ENCODE data around the gene CWF19L1. TPM values are rescaled to one million over a fixed set of nuclear protein-coding genes. Genes with fewer than 3 reads are reported as not detected.

Gene CWF19L1
- total and polyA plus RNA-seq, 2 donors (not counting 3 experiments of a cell fraction or from before 2014, with no cell fraction given): 11.5 to 29.9 TPM

DNA sequence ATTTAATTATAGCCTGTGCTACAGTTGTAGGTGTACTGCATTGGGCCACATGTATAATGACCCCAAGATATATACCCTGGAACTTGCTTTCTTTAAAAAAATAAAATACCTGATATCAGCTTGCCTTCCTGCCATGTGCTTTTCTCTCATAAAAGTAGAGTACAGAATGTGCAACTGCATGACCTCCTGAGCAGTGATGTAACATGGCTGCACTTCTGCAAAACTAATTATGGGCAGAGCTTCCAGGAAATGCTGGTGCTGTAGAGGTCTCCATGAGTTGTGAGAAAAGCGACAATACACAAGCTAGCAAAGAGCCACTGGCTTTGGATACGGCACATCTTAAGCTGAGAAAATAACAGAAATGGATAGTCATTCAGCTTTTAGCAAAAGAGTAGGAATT is 75.1 kb downstream of the CWF19L1 start:
- H3K36me3 ChIP-seq (ENCODE audit: control insufficient read depth in 2 of 2, extremely low read depth in 1 of 2, insufficient read depth in 2 of 2, low read length in 2 of 2): peaks cover 12 to 22% of the 10 kb centered on the region in 2 experiments
- FAIRE-seq (no peak), DNase-seq (ENCODE audit: low read depth, low spot score) (no peak)
- H3K79me2 ChIP-seq (ENCODE audit: control insufficient read depth, insufficient read depth, low read length): peaks cover 8% of the 10 kb centered on the region
- H3K9me1 ChIP-seq (replicated peaks; ENCODE audit: control insufficient read depth, extremely low read depth, insufficient read depth, low read length): no peaks in the 10 kb centered on the region
- H3K9me3 ChIP-seq (replicated peaks; ENCODE audit: control insufficient read depth, insufficient read depth, low read length): no peaks in the 10 kb centered on the region
- H3K4me1 ChIP-seq (ENCODE audit: control insufficient read depth, extremely low read depth, insufficient read depth, low read length): peaks cover 1% of the 10 kb centered on the region
- intact Hi-C loops (cut with micrococcal nuclease): no loop called here
- no peak overlapping the region for H2AFZ ChIP-seq (ENCODE audit: low read depth, low read length)
- no peaks in the 10 kb centered on the region for H3K27me3 ChIP-seq (ENCODE audit: control insufficient read depth in 2 of 2, insufficient read depth in 2 of 2, low read length in 2 of 2)
- dilution Hi-C loops (cut with MboI; ENCODE audit: extremely low pct_ligation_motif_present, low sequenced_read_pairs): no loop called here
- no peak overlapping the region for H3K4me3 ChIP-seq (replicated peaks in 1 of 3; ENCODE audit: insufficient read depth in 1 of 3, low read depth in 1 of 3, low read length in 3 of 3)
- H4K20me1 ChIP-seq (replicated peaks; ENCODE audit: control insufficient read depth, extremely low read depth, insufficient read depth, low read length): no peaks in the 10 kb centered on the region
- ChIA-PET CTCF (interaction anchor here (0.8 to 0.9 kb wide), 2 partner anchors 17 to 64 kb away, joined by 3 read pairs; no protein-coding TSS in a partner anchor), POLR2A (no interaction called here)
- no peak overlapping the region for H3K27ac ChIP-seq (ENCODE audit: insufficient read depth, low read depth, low read length)
- no peak for TF ChIP-seq POLR2A (IDR thresholded peaks at IDR 0.05; ENCODE audit: low read depth, low read length)
- no peak for TF ChIP-seq FOS (IDR thresholded peaks at IDR 0.05; ENCODE audit: borderline replicate concordance, insufficient read depth, low read length)
- TF ChIP-seq MYC (IDR thresholded peaks at IDR 0.05; ENCODE audit: low read depth, low read length): no peak
- no peak for TF ChIP-seq MAX (IDR thresholded peaks at IDR 0.05; ENCODE audit: insufficient read depth, insufficient read length)
- TF ChIP-seq CTCF (IDR thresholded peaks at IDR 0.05; ENCODE audit: extremely low read depth in 1 of 2, insufficient read depth in 1 of 2, low read depth in 1 of 2, low read length in 2 of 2): no peak
- H3K9ac ChIP-seq (replicated peaks; ENCODE audit: extremely low read depth, insufficient read depth, low read length): no peak overlapping the region
- H3K4me2 ChIP-seq (ENCODE audit: insufficient read depth, low read length): no peak overlapping the region
- BruUV-seq (replicated peaks): no TSS peak

Measured in endothelial cell of umbilical vein (primary cell).